Activated naive CD4-positive, alpha-beta T cell treated with anti-CD3 and anti-CD28 coated beads, Interleukin-2, amount 50 U/mL, for 16 hours (primary cell): ENCODE data around the gene NOC2L.

Experiments
- DNase-seq: peaks from one replicate; pipeline ENCODE4 v3.0.0-alpha.2; 2020

Gene NOC2L

GRCh38 chr1:927234-927633 lies 31.8 kb downstream of the NOC2L start:
- DNase-seq = no peak

GRCh38 chr1:925561-926421 lies 33.3 kb downstream of the NOC2L start:
- DNase-seq = no peak

GRCh38 chr1:924656-925560 lies 34.1 kb downstream of the NOC2L start:
- no peak for DNase-seq

GRCh38 chr1:923991-924655 lies 34.9 kb downstream of the NOC2L start:
- no peak for DNase-seq

- peak; percentile 71 for DNase-seq
Observed at GRCh38 chr1:923131-923990, 35.7 kb downstream of the NOC2L start, which contains the start of gene SAMD11. Gene SAMD11 (plus strand): TSS chr1:923923. CDS start chr1:924432, 509 bp downstream.

GRCh38 chr1:921011-921837 lies 37.8 kb downstream of the NOC2L start:
- DNase-seq = peak; percentile 42

- no peak for DNase-seq
Observed at GRCh38 chr1:920521-920920, 38.5 kb downstream of the NOC2L start.

GRCh38 chr1:920010-920409 lies 39.0 kb downstream of the NOC2L start:
- no peak for DNase-seq

- DNase-seq = no peak
Observed at GRCh38 chr1:919271-919872, 39.7 kb downstream of the NOC2L start.

GRCh38 chr1:918843-919242 lies 40.2 kb downstream of the NOC2L start:
- DNase-seq = no peak

GRCh38 chr1:918353-918752 lies 40.7 kb downstream of the NOC2L start:
- DNase-seq = no peak

GRCh38 chr1:917466-918091 lies 41.5 kb downstream of the NOC2L start:
- no peak for DNase-seq

GRCh38 chr1:917076-917459 lies 42.0 kb downstream of the NOC2L start:
- DNase-seq = no peak

GRCh38 chr1:916173-917075 lies 42.6 kb downstream of the NOC2L start:
- no peak for DNase-seq

GRCh38 chr1:915295-916172 lies 43.5 kb downstream of the NOC2L start:
- peak; percentile 7 for DNase-seq

GRCh38 chr1:914891-915280 lies 44.2 kb downstream of the NOC2L start:
- DNase-seq = no peak

GRCh38 chr1:914131-914890 lies 44.7 kb downstream of the NOC2L start:
- peak; percentile 7 for DNase-seq
